H1 (cell line): ENCODE data around the gene CEP95. TPM values are rescaled to one million over a fixed set of nuclear protein-coding genes. Genes with fewer than 3 reads are reported as not detected.

Experiments
- CTCF ChIA-PET: fragments of 300-600 bp; sonication (Branson Sonifier 250); formaldehyde crosslinking; loops from one replicate; lab custom pipeline; 2021; ENCODE audit not compliant: partially characterized antibody; lab: Charles Lee
- POLR2A ChIA-PET: fragments of 300-600 bp; sonication (Branson Sonifier 250); formaldehyde crosslinking; loops from one replicate; lab custom pipeline; 2021; ENCODE audit warnings: inconsistent platforms; ENCODE audit not compliant: partially characterized antibody; lab: Charles Lee
- DNase-seq, 2 experiments: peaks; one replicate each; pipeline versions ENCODE4 v3.0.0 to v3.0.0-alpha.2; 2010 to 2022; ENCODE audit warnings: low spot score in 2 of 2, low read depth in 1 of 2, mixed read lengths in 1 of 2
- FAIRE-seq: peaks from 2 replicates; lab custom pipeline; 2011; peaks lifted over from hg19 to GRCh38; lab: Jason Lieb, UNC
- H2AFZ ChIP-seq: 2 replicates; pipeline ENCODE4 v1.8.1; 2012; ENCODE audit warnings: low read length, inconsistent platforms
- H2AK5ac ChIP-seq: 2 replicates; pipeline ENCODE4 v1.6.1; 2013; ENCODE audit warnings: low read depth, low read length
- H2BK120ac ChIP-seq: replicated peaks from 2 replicates; pipeline ENCODE3; 2013; ENCODE audit warnings: low read depth, low read length, inconsistent platforms
- H2BK12ac ChIP-seq: 2 replicates; pipeline ENCODE4 v1.6.1; 2013; ENCODE audit warnings: low read depth, low read length
- H2BK15ac ChIP-seq: 2 replicates; pipeline ENCODE4 v1.6.1; 2013; ENCODE audit warnings: low read length
- H2BK20ac ChIP-seq: 2 replicates; pipeline ENCODE4 v1.6.1; 2013; ENCODE audit warnings: low read length
- H2BK5ac ChIP-seq: 2 replicates; pipeline ENCODE4 v1.6.1; 2013; ENCODE audit warnings: low read depth, low read length
- H3K14ac ChIP-seq: 2 replicates; pipeline ENCODE4 v1.6.1; 2013; ENCODE audit warnings: inconsistent platforms; ENCODE audit not compliant: insufficient read length
- H3K18ac ChIP-seq: 2 replicates; pipeline ENCODE4 v1.6.1; 2013; ENCODE audit warnings: low read length; ENCODE audit errors: extremely low read depth
- H3K23ac ChIP-seq: 2 replicates; pipeline ENCODE4 v1.6.1; 2013; ENCODE audit warnings: inconsistent platforms; ENCODE audit not compliant: insufficient read length
- H3K23me2 ChIP-seq: 2 replicates; pipeline ENCODE4 v1.6.1; 2013; ENCODE audit warnings: low read depth, low read length
- H3K27ac ChIP-seq: 2 replicates; pipeline ENCODE4 v1.6.1; 2011; ENCODE audit warnings: low read depth, low read length, inconsistent platforms
- H3K27me3 ChIP-seq, 4 experiments: replicated peaks in 1 of 4; 1 replicate in 1 of 4; 2 replicates in 3 of 4; pipeline versions ENCODE4 v1.6.1 to v1.8.1; 2011 to 2013; ENCODE audit warnings: low read length in 3 of 4, mild to moderate bottlenecking in 3 of 4, inconsistent platforms in 2 of 4, mixed read lengths in 2 of 4, moderate library complexity in 1 of 4; ENCODE audit not compliant: control insufficient read depth in 3 of 4, insufficient read depth in 3 of 4; ENCODE audit errors: extremely low read depth in 1 of 4
- H3K36me3 ChIP-seq, 4 experiments: 2 replicates each; pipeline versions ENCODE4 v1.6.1 to v1.8.1; 2011 to 2013; ENCODE audit warnings: mild to moderate bottlenecking in 4 of 4, low read length in 3 of 4, moderate library complexity in 2 of 4, control low read depth in 1 of 4, inconsistent platforms in 1 of 4; ENCODE audit not compliant: insufficient read depth in 4 of 4, control insufficient read depth in 2 of 4
- H3K4ac ChIP-seq: replicated peaks from 2 replicates; pipeline ENCODE3; 2013; ENCODE audit warnings: low read length, low read depth, mixed read lengths, inconsistent platforms; ENCODE audit not compliant: insufficient read length
- H3K4me1 ChIP-seq, 4 experiments: replicated peaks in 1 of 4; 1 replicate in 1 of 4; 2 replicates in 3 of 4; pipeline versions ENCODE4 v1.6.1 to v1.8.1; 2011 to 2013; ENCODE audit warnings: low read length in 3 of 4, inconsistent platforms in 2 of 4, mixed read lengths in 1 of 4; ENCODE audit not compliant: insufficient read depth in 4 of 4, control insufficient read depth in 3 of 4
- H3K4me2 ChIP-seq, 2 experiments: 2 replicates each; pipeline versions ENCODE4 v1.6.1 to v1.8.1; 2011 to 2013; ENCODE audit warnings: low read depth in 2 of 2, low read length in 2 of 2, control low read depth in 1 of 2, inconsistent platforms in 1 of 2, mild to moderate bottlenecking in 1 of 2; ENCODE audit not compliant: insufficient read depth in 1 of 2
- H3K4me3 ChIP-seq, 4 experiments: fragments of 200-600, 300-600 bp in 1 of 4; sonication (generic), shearing (Covaris generic), sonication (Bioruptor Twin) in 1 of 4; 2 replicates each; pipeline versions ENCODE4 v1.5.1 to v1.8.1; 2011 to 2016; ENCODE audit warnings: low read length in 4 of 4, low read depth in 3 of 4, control low read depth in 2 of 4, inconsistent platforms in 2 of 4, mild to moderate bottlenecking in 2 of 4, mixed read lengths in 1 of 4, moderate library complexity in 1 of 4; ENCODE audit not compliant: insufficient read depth in 2 of 4; ENCODE audit errors: extremely low read depth in 1 of 4
- H3K56ac ChIP-seq: replicated peaks from 2 replicates; pipeline ENCODE3; 2013; ENCODE audit warnings: low read depth, mild to moderate bottlenecking, mixed read lengths, low read length, inconsistent platforms; ENCODE audit not compliant: insufficient read length
- H3K79me1 ChIP-seq: 2 replicates; pipeline ENCODE4 v1.6.1; 2013; ENCODE audit warnings: low read depth, low read length, control low read depth
- H3K79me2 ChIP-seq, 2 experiments: 2 replicates each; pipeline versions ENCODE4 v1.6.1 to v1.8.1; 2012 to 2013; ENCODE audit warnings: low read length in 2 of 2, mild to moderate bottlenecking in 2 of 2, inconsistent platforms in 1 of 2; ENCODE audit not compliant: insufficient read depth in 2 of 2, control insufficient read depth in 1 of 2
- H3K9ac ChIP-seq, 4 experiments: replicated peaks in 1 of 4; 1 replicate in 1 of 4; 2 replicates in 3 of 4; pipeline versions ENCODE4 v1.6.1 to v1.8.1; 2011 to 2013; ENCODE audit warnings: low read depth in 3 of 4, low read length in 3 of 4, control low read depth in 2 of 4, mild to moderate bottlenecking in 2 of 4, moderate library complexity in 2 of 4, inconsistent platforms in 1 of 4; ENCODE audit errors: extremely low read depth in 1 of 4
- H3K9me3 ChIP-seq, 2 experiments: 2 replicates each; pipeline versions ENCODE4 v1.6.1 to v1.8.1; 2012 to 2013; ENCODE audit warnings: mild to moderate bottlenecking in 2 of 2, moderate library complexity in 2 of 2, control low read depth in 1 of 2, inconsistent platforms in 1 of 2, low read depth in 1 of 2, low read length in 1 of 2, mixed read lengths in 1 of 2; ENCODE audit not compliant: insufficient read depth in 2 of 2
- H4K20me1 ChIP-seq, 2 experiments: replicated peaks in 1 of 2; 2 replicates each; pipeline versions ENCODE3 to v1.8.1; 2011 to 2013; ENCODE audit warnings: inconsistent platforms in 2 of 2, low read length in 2 of 2, mild to moderate bottlenecking in 1 of 2; ENCODE audit not compliant: insufficient read depth in 2 of 2, control insufficient read depth in 1 of 2
- H4K5ac ChIP-seq: 2 replicates; pipeline ENCODE4 v1.6.1; 2013; ENCODE audit warnings: low read length, low read depth, mixed read lengths, inconsistent platforms; ENCODE audit not compliant: insufficient read length
- H4K8ac ChIP-seq: 2 replicates; pipeline ENCODE4 v1.8.0; 2013; ENCODE audit warnings: mild to moderate bottlenecking, moderate library complexity, low read length, inconsistent platforms; ENCODE audit not compliant: insufficient read depth; ENCODE audit errors: extremely low read depth
- H4K91ac ChIP-seq: replicated peaks from 2 replicates; pipeline ENCODE3; 2013; ENCODE audit warnings: low read length, mixed read lengths, inconsistent platforms; ENCODE audit not compliant: insufficient read length
- GABPA ChIP-seq: IDR thresholded peaks from 2 replicates; pipeline ENCODE4 v1.6.1; 2011; ENCODE audit warnings: mild to moderate bottlenecking, low read length, moderate library complexity, borderline replicate concordance; ENCODE audit not compliant: insufficient read depth
- HDAC2 ChIP-seq, 2 experiments: fragments of 300-600 bp in 1 of 2; sonication (generic) in 1 of 2; IDR thresholded peaks; 2 replicates each; pipeline ENCODE4 v1.6.1; 2011 to 2012; ENCODE audit warnings: low read depth in 2 of 2, low read length in 2 of 2, mild to moderate bottlenecking in 2 of 2, moderate library complexity in 2 of 2, borderline replicate concordance in 1 of 2, inconsistent platforms in 1 of 2
- JUN ChIP-seq: IDR thresholded peaks from 2 replicates; pipeline ENCODE4 v1.6.1; 2011; ENCODE audit warnings: low read depth, mild to moderate bottlenecking, improper control_type of control experiment, low read length
- KDM1A ChIP-seq: fragments of 200-600, 300-600 bp; sonication (generic); IDR thresholded peaks from 2 replicates; pipeline ENCODE4 v1.7.1; 2016; ENCODE audit warnings: mild to moderate bottlenecking, low read length, borderline replicate concordance
- MAFK ChIP-seq: IDR thresholded peaks from 2 replicates; pipeline ENCODE4 v1.6.1; 2012; ENCODE audit warnings: low read depth, mild to moderate bottlenecking, improper control_type of control experiment, low read length
- RAD21 ChIP-seq, 2 experiments: IDR thresholded peaks in 1 of 2; conservative IDR thresholded peaks in 1 of 2; 2 replicates each; pipeline ENCODE4 v1.6.1; 2011; ENCODE audit warnings: low read depth in 2 of 2, low read length in 2 of 2, improper control_type of control experiment in 1 of 2, inconsistent platforms in 1 of 2, mild to moderate bottlenecking in 1 of 2, moderate library complexity in 1 of 2
- WGBS, 2 experiments: shearing (Covaris generic) in 1 of 2; methylation state at CpG; one replicate each; pipeline versions ENCODE4 v1.1.6 to v1.1.7; 2013 to 2015; ENCODE audit warnings: low lambda C conversion rate in 2 of 2, mixed read lengths in 2 of 2, inconsistent platforms in 1 of 2, low coverage in 1 of 2, missing lambda C conversion rate in 1 of 2; ENCODE audit not compliant: insufficient replicate concordance in 2 of 2, insufficient coverage in 1 of 2, insufficient read length in 1 of 2; ENCODE audit errors: extremely low coverage in 1 of 2, missing lambda C conversion rate in 1 of 2; 5-methylcytosine and 5-hydroxymethylcytosine counted together
- polyA plus RNA-seq, 7 experiments: library from polyadenylated mRNA; depleted of rRNA in 3 of 7; stranded (reverse) in 5 of 7; unstranded in 2 of 7; fragments of >200 nt in 5 of 7; fragments of 200-250 nt in 2 of 7; gene quantifications; 1 replicate in 5 of 7; 2 replicates in 1 of 7; 4 replicates in 1 of 7; pipeline versions ENCODE4 v1.2.1 to v1.2.3, GENCODE V29; 2011 to 2013; ENCODE audit warnings: missing spikeins in 2 of 7, mixed read lengths in 2 of 7
- total RNA-seq: library from RNA; stranded (reverse); fragmentation: NEBNext Ultra II Directional; extraction: Animal tissue kit (Norgen Biotek cat#: 25700); gene quantifications from 2 replicates; pipeline ENCODE4 v1.2.1, GENCODE V29; 2021
- TF ChIP-seq, protein P1 (sequence below): IDR thresholded peaks from 2 replicates; pipeline ENCODE4 v1.6.1; 2012; ENCODE audit warnings: low read length, inconsistent platforms
- TF ChIP-seq, protein P2 (sequence below), 3 experiments: IDR thresholded peaks; 1 replicate in 2 of 3; 2 replicates in 1 of 3; pipeline versions ENCODE4 v1.5.1 to v1.6.1; 2011; ENCODE audit warnings: low read length in 3 of 3, mild to moderate bottlenecking in 3 of 3, inconsistent platforms in 2 of 3, low read depth in 1 of 3, moderate library complexity in 1 of 3; ENCODE audit not compliant: insufficient read depth in 1 of 3; ENCODE audit errors: control extremely low read depth in 1 of 3

The CEP95 gene
- total and polyA plus RNA-seq, 2 of the 8 experiments (the other 6 are each of a cell fraction or from before 2014, with no cell fraction given): 22.3 to 51.5 TPM

DNA sequence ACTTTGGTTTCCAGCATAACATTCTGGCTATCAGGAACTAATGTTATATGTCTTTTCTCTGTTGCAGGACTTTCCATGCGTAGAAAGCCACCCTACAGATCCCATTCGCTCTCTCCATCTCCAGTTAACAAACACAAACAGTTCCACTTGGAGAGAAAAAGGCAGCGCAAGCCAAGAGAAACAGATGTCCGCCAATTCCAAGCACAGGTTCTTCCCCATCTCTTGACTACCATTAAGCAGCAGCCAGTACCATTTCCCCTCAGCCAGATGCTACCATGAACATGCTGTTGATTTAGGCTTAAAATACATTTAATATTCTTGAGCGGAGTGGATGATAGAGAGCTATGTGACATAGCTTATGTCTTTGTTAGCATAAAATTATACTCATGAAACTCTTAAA, 22.4 kb downstream of the CEP95 start:
- no peak overlapping the region for H2BK15ac ChIP-seq
- H3K4me1 ChIP-seq: no peaks in the 10 kb centered on the region
- CTCF ChIA-PET: interaction anchor here (0.9 kb wide), 1 partner anchor 116 kb away, joined by 5 read pairs; no protein-coding TSS in a partner anchor
- no peak overlapping the region for H4K91ac ChIP-seq
- no peaks in the 10 kb centered on the region for H3K9me3 ChIP-seq
- no peak overlapping the region for H3K23ac ChIP-seq
- no peak overlapping the region for H3K27ac ChIP-seq
- no peak for DNase-seq
- H3K4me3 ChIP-seq: no peak overlapping the region
- H3K4me2 ChIP-seq: no peak overlapping the region
- no peak overlapping the region for H2AFZ ChIP-seq
- no peak overlapping the region for H2BK5ac ChIP-seq
- no peak overlapping the region for H4K5ac ChIP-seq
- no peaks in the 10 kb centered on the region for H3K27me3 ChIP-seq
- no peak overlapping the region for H4K8ac ChIP-seq
- H3K56ac ChIP-seq: no peak overlapping the region
- H2BK12ac ChIP-seq: no peak overlapping the region
- POLR2A ChIA-PET: interaction anchor here (1.6 to 7.5 kb wide), 4 partner anchors 9 to 30 kb away, joined by 5 to 56 read pairs (median 28); partner anchors contain the start of genes CEP95, DDX5 and POLG2
- no peak for FAIRE-seq
- H2AK5ac ChIP-seq: no peak overlapping the region
- no peaks in the 10 kb centered on the region for H3K79me1 ChIP-seq
- no peak overlapping the region for H3K14ac ChIP-seq
- WGBS, 2 experiments: 92% methylated on average over 5 of the region's 5 CpGs; no CpG with 5 or more reads in 1 of the 2 experiments
- no peak overlapping the region for H3K18ac ChIP-seq
- H4K20me1 ChIP-seq: peaks cover 0 to 1% of the 10 kb centered on the region in 2 experiments
- H3K79me2 ChIP-seq: no peaks in the 10 kb centered on the region
- no peak overlapping the region for H3K4ac ChIP-seq
- peaks cover 52 to 96% (median 85%) of the 10 kb centered on the region in 4 experiments for H3K36me3 ChIP-seq
- no peak overlapping the region for H2BK20ac ChIP-seq
- H3K23me2 ChIP-seq: no peaks in the 10 kb centered on the region
- no peak overlapping the region for H3K9ac ChIP-seq
- no peak overlapping the region for H2BK120ac ChIP-seq
- TF ChIP-seq, protein P1, sequence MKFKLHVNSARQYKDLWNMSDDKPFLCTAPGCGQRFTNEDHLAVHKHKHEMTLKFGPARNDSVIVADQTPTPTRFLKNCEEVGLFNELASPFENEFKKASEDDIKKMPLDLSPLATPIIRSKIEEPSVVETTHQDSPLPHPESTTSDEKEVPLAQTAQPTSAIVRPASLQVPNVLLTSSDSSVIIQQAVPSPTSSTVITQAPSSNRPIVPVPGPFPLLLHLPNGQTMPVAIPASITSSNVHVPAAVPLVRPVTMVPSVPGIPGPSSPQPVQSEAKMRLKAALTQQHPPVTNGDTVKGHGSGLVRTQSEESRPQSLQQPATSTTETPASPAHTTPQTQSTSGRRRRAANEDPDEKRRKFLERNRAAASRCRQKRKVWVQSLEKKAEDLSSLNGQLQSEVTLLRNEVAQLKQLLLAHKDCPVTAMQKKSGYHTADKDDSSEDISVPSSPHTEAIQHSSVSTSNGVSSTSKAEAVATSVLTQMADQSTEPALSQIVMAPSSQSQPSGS: no peak
- TF ChIP-seq JUN (no peak), HDAC2 (IDR thresholded peaks at IDR 0.05; ENCODE audit: borderline replicate concordance in 1 of 2, low read depth in 2 of 2, low read length in 2 of 2) (no peak), GABPA (no peak), MAFK (no peak), KDM1A (no peak), RAD21 (IDR thresholded peaks at IDR 0.05 in 1 of 2, conservative IDR thresholded peaks at IDR 0.05 in 1 of 2; ENCODE audit: low read depth in 2 of 2, low read length in 2 of 2) (no peak)
- TF ChIP-seq, protein P2, sequence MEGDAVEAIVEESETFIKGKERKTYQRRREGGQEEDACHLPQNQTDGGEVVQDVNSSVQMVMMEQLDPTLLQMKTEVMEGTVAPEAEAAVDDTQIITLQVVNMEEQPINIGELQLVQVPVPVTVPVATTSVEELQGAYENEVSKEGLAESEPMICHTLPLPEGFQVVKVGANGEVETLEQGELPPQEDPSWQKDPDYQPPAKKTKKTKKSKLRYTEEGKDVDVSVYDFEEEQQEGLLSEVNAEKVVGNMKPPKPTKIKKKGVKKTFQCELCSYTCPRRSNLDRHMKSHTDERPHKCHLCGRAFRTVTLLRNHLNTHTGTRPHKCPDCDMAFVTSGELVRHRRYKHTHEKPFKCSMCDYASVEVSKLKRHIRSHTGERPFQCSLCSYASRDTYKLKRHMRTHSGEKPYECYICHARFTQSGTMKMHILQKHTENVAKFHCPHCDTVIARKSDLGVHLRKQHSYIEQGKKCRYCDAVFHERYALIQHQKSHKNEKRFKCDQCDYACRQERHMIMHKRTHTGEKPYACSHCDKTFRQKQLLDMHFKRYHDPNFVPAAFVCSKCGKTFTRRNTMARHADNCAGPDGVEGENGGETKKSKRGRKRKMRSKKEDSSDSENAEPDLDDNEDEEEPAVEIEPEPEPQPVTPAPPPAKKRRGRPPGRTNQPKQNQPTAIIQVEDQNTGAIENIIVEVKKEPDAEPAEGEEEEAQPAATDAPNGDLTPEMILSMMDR (IDR thresholded peaks at IDR 0.05; ENCODE audit: control extremely low read depth in 1 of 3, insufficient read depth in 1 of 3, low read depth in 1 of 3, low read length in 3 of 3): no peak
